Tibial nerve (tissue), 4 donors: ENCODE results near the gene CLEC10A. TPM values are rescaled to one million over a fixed set of nuclear protein-coding genes. Genes with fewer than 3 reads are reported as not detected.

Source experiments
- DNase-seq, 2 donors: peaks; one replicate each; pipeline ENCODE4 v3.0.0-alpha.2; 2019; ENCODE audit warnings: low spot score in 2 of 2
- H3K27ac ChIP-seq, 4 donors: fragments of 200-600 bp; sonication (generic) in 3 of 4; one replicate each; pipeline ENCODE4 v1.5.1; 2017 to 2019; ENCODE audit warnings: mild to moderate bottlenecking in 1 of 4
- H3K27me3 ChIP-seq, 2 donors: fragments of 200-600 bp; sonication (generic) in 1 of 2; one replicate each; pipeline versions ENCODE4 v1.5.1 to v1.6.0; 2017 to 2019
- H3K36me3 ChIP-seq, 3 donors: fragments of 200-600 bp; sonication (generic); one replicate each; pipeline ENCODE4 v1.5.1; 2018 to 2019
- H3K4me1 ChIP-seq, 4 donors: fragments of 200-600 bp; sonication (generic) in 3 of 4; one replicate each; pipeline ENCODE4 v1.5.1; 2017 to 2019
- H3K4me3 ChIP-seq, 4 donors: fragments of 200-600 bp; sonication (generic) in 3 of 4; one replicate each; pipeline ENCODE4 v1.5.1; 2017 to 2019; ENCODE audit warnings: mild to moderate bottlenecking in 1 of 4, moderate library complexity in 1 of 4
- H3K9me3 ChIP-seq, 4 donors: fragments of 200-600 bp; sonication (generic) in 3 of 4; one replicate each; pipeline ENCODE4 v1.5.1; 2017 to 2019
- CTCF ChIP-seq, 5 experiments: fragments of 200-600 bp in 3 of 5; fragments of 450-650 bp in 2 of 5; sonication (generic) in 3 of 5; IDR thresholded peaks; one replicate each; pipeline ENCODE4 v1.5.1; 2016 to 2019; ENCODE audit warnings: antibody characterized with exemption in 5 of 5, mild to moderate bottlenecking in 3 of 5, moderate library complexity in 2 of 5
- EP300 ChIP-seq, 2 donors: sonication (generic); formaldehyde crosslinking; IDR thresholded peaks; one replicate each; pipeline ENCODE4 v1.6.1; 2017; ENCODE audit warnings: antibody characterized with exemption in 2 of 2, mild to moderate bottlenecking in 1 of 2
- POLR2A ChIP-seq, 2 donors: fragments of 450-650 bp; IDR thresholded peaks; one replicate each; pipeline ENCODE4 v1.6.1; 2017; ENCODE audit warnings: antibody characterized with exemption in 2 of 2, mild to moderate bottlenecking in 2 of 2, moderate library complexity in 2 of 2
- WGBS, 2 donors: methylation state at CpG; one replicate each; pipeline ENCODE4 v1.1.5; 2018; 5-methylcytosine and 5-hydroxymethylcytosine counted together
- total RNA-seq, 4 donors: library from RNA; depleted of rRNA; stranded (reverse); fragments of >200 nt; gene quantifications; one replicate each; pipeline ENCODE4 v1.1.0, GENCODE V29; 2016

CLEC10A gene
- total RNA-seq, 4 donors from 2014 or later: 2.2 to 19.8 (median 10.3) TPM

- H3K9me3 ChIP-seq: no peaks in the 10 kb centered on the region
- peaks cover 0 to 65% of the 10 kb centered on the region in 2 donors for H3K27me3 ChIP-seq
- H3K27ac ChIP-seq: peak within 1 kb of the TSS in 1 of 4 donors; percentile 23
- TF ChIP-seq EP300 (IDR thresholded peaks at IDR 0.05) (no peak), POLR2A (IDR thresholded peaks at IDR 0.05) (no peak), CTCF (IDR thresholded peaks at IDR 0.05) (no peak)
- H3K4me1 ChIP-seq: peaks cover 0 to 43% (median 26%) of the 10 kb centered on the region in 4 donors
- 4 to 6% methylated on average over 21 to 38 of the region's 58 CpGs for WGBS, 2 donors
- no peak for DNase-seq
- no peaks in the 10 kb centered on the region for H3K36me3 ChIP-seq
- peak within 1 kb of the TSS; percentile 6 to 50 (median 46) for H3K4me3 ChIP-seq
Observed at GRCh38 chr17:7043497-7044198, 36.4 kb downstream of the CLEC10A start, which contains the start of gene SLC16A11. Gene SLC16A11 (minus strand): TSS chr17:7044092. CDS start chr17:7043513, 579 bp downstream.

GRCh38 chr17:7043182-7043496 lies 36.9 kb downstream of the CLEC10A start:
- Histone ChIP-seq H3K9me3 (no peaks in the 10 kb centered on the region), H3K27ac (peak overlapping the region in 1 of 4 donors; percentile 23), H3K27me3 (peaks cover 0 to 62% of the 10 kb centered on the region in 2 donors), H3K4me3 (peak overlapping the region; percentile 6 to 50 (median 46)), H3K4me1 (peaks cover 0 to 43% (median 26%) of the 10 kb centered on the region in 4 donors), H3K36me3 (no peaks in the 10 kb centered on the region)
- TF ChIP-seq POLR2A (IDR thresholded peaks at IDR 0.05) (no peak), CTCF (IDR thresholded peaks at IDR 0.05) (no peak), EP300 (IDR thresholded peaks at IDR 0.05) (no peak)
- WGBS, 2 donors: 4 to 5% methylated on average over 9 to 12 of the region's 21 CpGs
- DNase-seq: no peak

- Histone ChIP-seq H3K27ac (no peak overlapping the region), H3K9me3 (no peaks in the 10 kb centered on the region), H3K36me3 (no peaks in the 10 kb centered on the region), H3K4me1 (peaks cover 0 to 42% (median 26%) of the 10 kb centered on the region in 4 donors), H3K27me3 (peaks cover 0 to 57% of the 10 kb centered on the region in 2 donors), H3K4me3 (peak overlapping the region in 3 of 4 donors; percentile 6 to 50 (median 49))
- DNase-seq: no peak
- TF ChIP-seq POLR2A (IDR thresholded peaks at IDR 0.05): no peak
- no peak for TF ChIP-seq CTCF (IDR thresholded peaks at IDR 0.05)
- 13 to 15% methylated on average over 44 to 46 of the region's 53 CpGs for WGBS, 2 donors
Observed at GRCh38 chr17:7042501-7043181, 37.4 kb downstream of the CLEC10A start.

GRCh38 chr17:7041607-7042500 lies 38.2 kb downstream of the CLEC10A start:
- H3K36me3 ChIP-seq: no peaks in the 10 kb centered on the region
- 30 to 40% methylated on average over 28 to 43 of the region's 43 CpGs for WGBS, 2 donors
- peaks cover 0 to 34% (median 26%) of the 10 kb centered on the region in 4 donors for H3K4me1 ChIP-seq
- H3K4me3 ChIP-seq: peak overlapping the region in 2 of 4 donors; percentile 49 to 50
- no peak for TF ChIP-seq EP300 (IDR thresholded peaks at IDR 0.05)
- TF ChIP-seq CTCF (IDR thresholded peaks at IDR 0.05): no peak
- no peak for TF ChIP-seq POLR2A (IDR thresholded peaks at IDR 0.05)
- DNase-seq: no peak
- H3K9me3 ChIP-seq: no peaks in the 10 kb centered on the region
- H3K27me3 ChIP-seq: peaks cover 0 to 52% of the 10 kb centered on the region in 2 donors
- H3K27ac ChIP-seq: no peak overlapping the region
